Nucleus accumbens (tissue), 56 donors: ENCODE measurements around the gene LCE7A.

Source experiments
- DNase-seq, 56 donors: peaks; one replicate each; lab custom pipeline; 2025; lab: John Stamatoyannopoulos, UW

LCE7A gene, protein sequence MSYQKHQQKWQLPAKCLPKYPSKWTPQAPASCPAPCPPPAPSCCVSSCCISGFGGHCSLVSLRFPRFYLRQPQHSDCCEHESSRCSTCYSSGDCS

DNA sequence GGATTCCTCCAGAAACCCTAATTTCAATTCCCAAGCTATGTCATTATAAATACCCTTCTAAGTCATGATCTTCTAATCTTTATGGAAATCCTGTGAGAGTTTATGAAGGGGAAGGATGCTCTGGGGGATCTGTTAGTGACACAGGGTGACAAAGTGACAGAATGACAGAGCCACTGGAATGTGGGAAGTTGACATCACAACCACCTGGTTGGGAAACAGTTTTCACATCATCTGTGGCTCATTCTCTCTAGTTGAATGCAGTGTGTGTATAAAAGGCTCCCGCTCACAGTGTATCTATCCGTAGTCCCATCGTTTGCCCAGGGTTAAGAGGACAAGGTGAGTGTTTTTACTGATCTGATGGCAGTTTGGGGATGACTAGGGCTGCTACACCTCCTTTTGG, at the start of gene LCE7A:
Gene LCE7A, plus strand, starts transcription at position 301 of the 400 bp plus-strand sequence. CDS start 702 bp downstream, outside the sequence.
- DNase-seq = no peak

DNA sequence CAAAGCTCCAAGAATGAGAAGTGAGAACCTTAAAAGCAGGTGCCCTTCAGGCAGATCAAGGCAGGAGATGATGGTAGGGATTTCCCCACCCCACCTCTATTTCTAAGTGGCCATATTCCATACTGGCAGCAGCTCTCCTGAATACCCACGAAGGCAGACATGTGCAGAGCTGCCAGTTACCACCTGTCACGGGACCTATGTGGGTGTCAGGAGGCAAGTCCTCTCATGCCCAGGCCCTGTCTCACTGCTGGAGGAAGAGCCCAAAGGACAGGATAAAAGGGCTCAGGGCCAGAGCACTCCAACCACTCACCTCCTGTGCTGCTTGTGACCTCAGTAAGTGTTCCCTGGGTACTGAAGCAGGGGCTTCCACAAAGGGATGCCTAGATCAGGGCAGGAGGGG, 48.7 kb upstream of the LCE7A start:
- DNase-seq = no peak

DNA sequence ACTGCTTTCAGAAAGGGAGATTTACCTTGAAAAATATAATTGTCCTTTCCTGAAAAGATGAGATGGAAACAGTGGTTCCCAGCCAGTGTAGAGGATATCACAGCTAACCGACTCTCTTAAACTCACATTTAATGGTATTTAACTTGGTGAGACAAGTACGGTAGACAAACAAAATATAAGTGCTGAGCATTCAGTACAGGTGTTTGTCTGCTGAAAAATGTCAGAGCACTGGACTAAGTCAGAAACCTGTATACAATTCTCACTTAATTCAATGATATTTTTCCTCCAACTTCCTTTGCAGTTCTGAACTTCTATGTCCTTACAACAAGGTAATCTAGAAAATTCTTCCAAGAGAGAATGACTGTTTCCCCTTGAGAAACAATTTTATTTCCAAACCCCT, 48.1 kb upstream of the LCE7A start, which contains the start of gene LCE1B:
Gene LCE1B, plus strand, starts transcription at position 301 of the 400 bp plus-strand sequence. CDS start 476 bp downstream, outside the sequence.
- no peak for DNase-seq

DNA sequence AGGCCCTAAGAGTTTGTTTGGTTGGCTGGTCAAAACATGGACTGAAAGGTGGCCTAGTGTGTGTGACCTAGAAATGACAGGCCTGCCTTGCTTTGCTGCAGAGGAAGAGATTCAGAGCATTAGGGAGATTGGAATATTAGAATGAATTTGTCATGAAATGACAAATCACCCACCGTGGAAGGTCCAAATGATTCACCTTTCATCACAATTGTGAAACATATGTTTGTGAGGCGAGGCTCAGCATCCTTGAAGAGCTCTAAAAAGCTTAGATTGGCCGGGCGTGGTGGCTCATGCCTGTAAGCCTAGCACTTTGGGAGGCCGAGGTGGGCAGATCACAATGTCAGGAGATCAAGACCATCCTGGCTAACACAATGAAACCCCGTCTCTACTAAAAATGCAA, 42.5 kb upstream of the LCE7A start:
- DNase-seq = no peak

DNA sequence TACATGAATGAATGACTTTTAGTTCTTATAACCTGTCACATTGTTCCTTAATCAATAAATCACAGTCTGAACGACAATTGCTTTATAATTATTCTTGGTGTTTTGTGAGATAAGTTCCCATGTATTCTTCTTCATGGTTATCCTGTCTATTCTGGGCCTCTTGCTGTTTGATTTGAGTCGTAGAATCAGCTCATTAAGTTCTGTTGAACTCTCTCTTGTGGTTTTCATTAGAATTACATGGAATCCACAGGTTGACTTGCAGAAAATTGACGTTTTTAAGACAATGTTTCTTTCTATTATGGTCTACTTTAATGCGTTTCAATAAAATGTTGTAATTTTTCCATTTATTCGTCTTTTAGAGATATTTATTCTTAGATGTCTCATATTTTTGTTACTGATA, 36.5 kb upstream of the LCE7A start:
- DNase-seq = no peak

DNA sequence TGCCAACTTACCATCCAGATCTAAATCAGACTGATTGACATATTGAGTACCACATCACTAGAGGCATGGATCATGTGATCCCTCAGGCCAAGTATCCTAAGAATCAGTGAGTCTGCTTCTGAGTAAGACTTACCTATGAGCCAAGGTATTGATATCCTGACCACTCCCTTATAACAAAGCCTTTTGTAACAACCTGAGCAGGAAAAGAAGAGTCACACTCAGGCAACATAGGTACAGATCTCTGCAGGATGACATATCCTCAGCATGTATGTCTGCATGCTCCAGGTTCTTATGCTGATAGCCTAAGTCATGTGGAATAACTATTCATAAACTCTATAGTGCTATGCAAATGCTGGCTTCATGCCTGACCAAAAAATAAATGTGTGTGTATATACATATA, 34.8 kb upstream of the LCE7A start:
- no peak for DNase-seq

DNA sequence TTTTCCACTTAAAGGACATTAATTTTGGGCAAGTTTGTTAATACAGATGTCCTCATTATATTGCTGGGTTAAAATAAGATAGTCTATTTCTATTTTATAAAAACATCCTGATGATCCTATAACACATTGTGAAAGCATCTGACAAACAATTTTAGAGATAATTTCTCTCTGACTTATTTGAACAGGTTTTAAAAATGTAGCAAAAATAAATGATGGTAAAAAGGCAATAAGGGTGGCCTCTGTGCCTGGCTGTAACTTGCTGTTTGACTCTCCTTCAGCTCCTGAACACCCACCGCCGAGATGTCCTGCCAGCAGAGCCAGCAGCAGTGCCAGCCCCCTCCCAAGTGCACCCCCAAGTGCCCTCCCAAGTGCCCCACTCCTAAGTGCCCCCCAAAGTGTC, 32.6 kb upstream of the LCE7A start, which contains the start of gene LCE1A:
Gene LCE1A, plus strand, starts transcription at position 301 of the 400 bp plus-strand sequence. Its CDS starts 0 bp downstream, at position 301.
- DNase-seq = no peak

DNA sequence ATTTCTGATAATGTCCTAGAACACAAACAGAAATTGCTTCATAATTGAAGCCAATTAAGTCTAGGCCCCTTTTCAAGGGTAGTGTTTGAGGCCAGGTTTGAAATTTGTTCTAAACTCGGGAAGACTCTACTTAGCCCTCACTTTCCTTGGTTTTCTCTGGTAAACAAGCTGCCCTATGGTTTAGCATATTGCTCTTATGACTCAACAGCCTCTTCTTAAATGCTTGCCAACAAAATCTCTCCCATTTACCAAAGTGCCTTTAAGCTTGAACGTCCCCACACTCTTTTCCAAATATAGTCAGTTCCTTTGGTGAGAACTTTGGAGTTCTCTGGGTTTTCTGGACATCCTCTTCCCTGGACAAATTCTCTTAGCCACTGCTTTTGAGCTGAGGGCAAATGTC, 22.9 kb upstream of the LCE7A start:
- no peak for DNase-seq

DNA sequence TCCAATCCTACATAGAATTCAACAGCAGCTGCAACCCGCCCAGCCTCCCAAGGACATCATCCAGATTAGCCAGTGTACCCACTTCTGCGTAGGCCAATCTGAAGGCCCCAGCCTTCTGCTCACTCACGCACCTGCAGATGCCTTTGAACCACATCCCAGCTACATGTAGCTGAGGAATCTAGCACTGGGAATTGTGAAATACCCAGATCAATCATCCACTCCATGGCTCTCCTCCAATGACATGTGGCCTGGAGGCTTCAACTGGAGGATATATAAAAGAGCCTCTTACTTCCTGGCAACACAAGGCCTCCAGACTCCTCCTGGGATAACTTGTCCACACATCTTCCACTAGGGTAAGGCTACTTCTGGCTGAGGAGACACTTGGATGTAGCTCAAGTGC, 17.2 kb upstream of the LCE7A start, which contains the start of gene LCE6A:
Gene LCE6A, plus strand, starts transcription at position 301 of the 400 bp plus-strand sequence. CDS start 665 bp downstream, outside the sequence.
- no peak for DNase-seq

DNA sequence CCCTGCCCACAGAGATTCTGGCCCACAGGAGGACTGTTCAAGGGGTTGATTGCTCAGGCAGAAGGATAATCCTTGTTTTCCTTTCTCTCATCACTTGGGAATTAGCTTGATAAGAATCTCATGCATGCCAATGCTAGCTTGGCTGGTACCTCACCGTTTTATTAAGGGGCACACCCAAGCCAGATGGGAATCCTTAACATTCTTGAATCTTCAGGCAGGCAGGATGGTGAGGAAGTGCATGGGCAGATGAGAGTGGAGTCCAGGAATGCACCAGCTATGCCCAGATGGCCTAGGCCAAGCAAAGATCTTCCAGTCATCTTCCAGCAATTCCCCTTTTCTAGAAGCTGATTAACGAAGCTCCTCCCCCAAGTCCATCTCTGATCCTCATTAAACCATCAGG, 4.1 kb upstream of the LCE7A start:
- DNase-seq = no peak

DNA sequence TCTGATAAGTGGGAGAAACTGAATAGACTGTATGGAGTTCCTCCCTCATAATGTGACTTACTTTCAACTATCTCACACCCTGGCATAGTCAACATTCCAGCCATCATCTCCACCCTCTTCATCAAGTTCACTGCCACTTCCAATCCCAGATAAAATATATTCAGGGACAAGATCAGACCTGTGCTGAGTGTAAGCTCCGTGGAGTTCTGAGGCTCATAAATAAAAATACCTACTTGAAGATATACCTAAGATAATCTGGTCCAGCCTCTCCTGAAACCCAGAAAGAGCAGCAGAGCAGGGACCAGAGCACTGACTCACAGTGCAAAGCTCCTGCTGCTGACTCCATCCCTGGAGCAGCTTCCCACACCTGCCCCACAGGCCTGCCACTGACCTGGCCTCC, 1.7 kb upstream of the LCE7A start:
- no peak for DNase-seq

DNA sequence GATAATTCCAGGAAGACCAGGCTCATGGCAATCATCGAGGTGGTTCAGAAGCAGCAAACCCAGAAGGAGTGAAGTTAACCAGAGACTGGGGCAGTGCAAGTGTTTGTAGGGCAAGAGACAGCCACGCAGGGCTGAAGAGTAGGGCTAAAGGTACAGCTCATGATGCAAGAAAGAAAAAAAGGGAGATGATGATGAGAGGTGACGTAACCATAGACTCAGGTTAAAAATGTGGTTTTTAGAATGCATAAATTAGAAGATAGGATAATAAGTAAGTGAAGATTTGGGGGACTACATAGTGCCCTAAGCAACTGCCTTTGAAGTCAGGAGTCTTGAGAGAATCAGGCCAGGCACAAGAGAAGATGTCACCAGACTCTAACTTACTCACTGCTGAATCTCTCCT, 333 bp downstream of the LCE7A start:
- no peak for DNase-seq

DNA sequence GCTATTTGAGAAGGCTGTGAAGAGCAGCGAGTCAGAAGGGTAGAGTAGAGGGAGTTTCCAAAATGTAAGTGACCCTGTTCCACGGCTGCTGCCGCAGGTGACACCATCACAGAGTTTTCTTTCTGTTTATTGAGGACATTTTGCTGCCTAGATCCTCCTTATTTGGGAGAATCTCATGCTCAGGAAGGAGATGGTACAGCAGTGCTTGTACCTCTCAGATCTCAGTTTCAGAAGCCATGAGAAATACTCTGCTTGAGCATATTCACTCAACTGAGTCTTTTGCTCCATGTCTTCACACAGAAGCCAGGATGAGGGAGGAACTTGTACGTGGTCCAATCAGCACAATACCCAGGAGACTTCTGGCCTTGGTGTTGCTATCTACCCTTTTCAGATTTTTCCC, 1.6 kb downstream of the LCE7A start:
- no peak for DNase-seq

DNA sequence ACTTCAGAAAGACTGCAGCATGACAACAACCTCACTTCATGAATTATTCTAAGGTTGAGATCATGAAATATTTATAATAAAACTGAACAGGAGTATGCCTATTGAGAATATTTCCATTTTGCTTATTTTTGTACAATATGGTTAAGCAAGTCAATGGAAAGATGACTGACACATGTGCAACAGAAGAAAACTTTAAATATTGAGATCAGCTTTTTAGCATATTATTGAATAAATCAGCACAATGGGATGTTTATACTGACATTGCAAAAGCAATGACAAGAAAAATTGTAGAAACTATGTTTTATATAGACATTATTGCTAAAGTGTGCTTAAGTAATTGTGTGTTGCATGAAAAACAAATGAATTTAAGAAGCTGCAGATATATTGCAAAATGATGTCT, 4.6 kb downstream of the LCE7A start:
- DNase-seq = no peak

DNA sequence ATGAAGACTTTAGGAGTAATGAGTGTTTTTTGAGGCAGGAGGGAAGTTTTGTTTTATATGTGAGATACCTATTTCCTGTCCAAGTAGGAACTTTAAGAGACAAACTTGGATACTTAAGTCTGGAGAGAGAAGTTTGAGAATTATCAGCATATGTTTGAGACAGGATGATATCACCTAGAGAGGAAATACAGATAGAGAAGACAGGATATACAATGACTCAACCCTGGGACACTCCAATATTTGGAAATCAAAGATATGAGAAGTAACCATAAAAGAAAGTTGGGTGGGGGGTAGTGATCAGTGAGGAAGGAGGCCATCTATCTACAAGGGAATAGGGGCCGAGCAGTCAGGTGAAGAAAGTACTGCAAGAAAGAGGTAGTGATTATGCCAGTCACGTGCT, 6.5 kb downstream of the LCE7A start:
- no peak for DNase-seq

DNA sequence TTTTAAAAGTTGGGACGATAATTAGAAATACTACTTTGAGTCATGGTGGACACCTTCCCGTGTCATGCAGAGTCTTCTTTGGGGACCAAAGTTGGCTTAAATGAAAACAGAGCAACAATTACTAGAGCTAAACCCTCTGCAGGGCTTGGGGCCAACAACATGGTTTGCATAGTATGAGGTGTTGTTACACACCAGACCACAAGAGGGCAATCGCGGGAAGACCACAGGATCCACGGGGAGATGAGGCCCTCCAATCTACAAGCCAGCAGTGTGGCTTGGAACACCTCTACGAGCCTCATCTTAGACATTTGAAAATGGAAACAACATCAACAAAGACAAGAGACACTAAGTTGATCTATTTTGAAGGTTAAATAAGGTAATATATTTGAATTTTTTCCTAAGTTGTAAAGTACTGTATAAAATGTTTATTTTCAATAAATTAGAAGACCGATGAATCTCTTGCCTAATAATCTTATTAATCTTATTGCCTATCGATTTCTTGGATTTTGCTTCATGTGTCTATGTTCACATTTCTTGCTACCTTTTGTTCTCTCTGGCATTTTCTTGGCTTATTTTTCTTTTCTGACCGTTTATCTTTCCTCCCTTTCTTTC, 10.1 kb downstream of the LCE7A start:
- peak in 41 of 56 donors; percentile 0 to 79 (median 24) for DNase-seq

DNA sequence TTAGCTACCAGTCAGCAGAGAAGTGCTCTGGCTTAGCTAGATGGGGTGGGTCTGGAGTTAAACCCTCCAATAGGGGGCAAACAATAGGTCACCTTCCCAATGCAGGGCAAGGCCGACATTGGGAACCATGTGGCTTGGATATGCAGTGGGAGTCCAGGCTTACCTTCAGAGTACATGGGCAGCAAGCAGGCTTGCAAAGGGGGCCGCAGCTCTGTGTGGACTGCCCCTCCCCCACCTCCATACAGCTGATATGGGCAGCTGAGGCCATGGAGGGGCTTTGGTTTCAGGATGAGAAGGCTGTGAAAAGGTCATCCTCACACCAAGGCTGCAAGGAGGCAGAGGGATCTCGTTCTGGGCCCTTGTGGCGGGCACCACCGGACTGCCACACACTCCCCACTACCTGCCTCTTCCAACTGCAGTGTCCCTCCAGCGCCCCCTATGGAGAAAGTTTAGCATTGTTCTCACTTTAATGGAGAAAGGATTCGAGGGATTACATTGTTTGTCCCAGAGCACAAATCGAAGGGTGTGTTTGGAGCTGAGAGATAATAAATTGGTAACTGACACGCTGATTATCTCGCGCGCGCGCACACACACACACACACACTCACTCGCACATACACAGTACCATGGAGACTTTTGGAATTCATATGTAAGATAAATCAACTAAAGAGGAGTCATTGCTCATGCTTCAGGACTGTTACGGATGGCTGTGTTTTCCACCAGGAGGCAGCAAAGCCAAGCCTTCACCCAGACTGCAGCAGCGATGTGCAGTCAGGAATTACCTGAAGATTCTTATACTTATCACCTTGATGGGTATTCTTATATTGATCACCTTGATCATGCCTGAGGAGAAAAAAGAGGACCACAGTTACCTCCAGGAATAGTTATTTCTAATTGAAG, 11.3 kb downstream of the LCE7A start:
- peak in 4 of 56 donors; percentile 1 to 3 (median 1) for DNase-seq

DNA sequence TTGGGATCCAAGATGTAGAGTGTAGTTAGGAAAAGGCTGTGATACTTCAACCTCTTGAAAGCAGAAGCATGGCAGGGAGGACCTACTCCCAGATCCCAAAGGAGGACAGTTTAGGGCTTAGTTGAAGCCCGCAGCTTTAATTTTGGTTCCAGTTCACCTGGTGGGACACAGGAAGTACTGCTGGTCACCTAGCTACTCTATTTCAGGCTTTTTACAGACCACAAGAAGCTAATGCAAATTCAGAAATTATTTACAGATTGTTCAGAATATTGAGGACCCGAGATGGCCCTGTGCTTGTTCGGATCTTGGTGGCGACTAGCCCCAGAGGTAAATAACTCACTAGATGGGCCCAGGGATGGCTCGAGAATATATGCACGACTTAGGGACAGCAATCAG, 11.9 kb downstream of the LCE7A start:
- DNase-seq = no peak

DNA sequence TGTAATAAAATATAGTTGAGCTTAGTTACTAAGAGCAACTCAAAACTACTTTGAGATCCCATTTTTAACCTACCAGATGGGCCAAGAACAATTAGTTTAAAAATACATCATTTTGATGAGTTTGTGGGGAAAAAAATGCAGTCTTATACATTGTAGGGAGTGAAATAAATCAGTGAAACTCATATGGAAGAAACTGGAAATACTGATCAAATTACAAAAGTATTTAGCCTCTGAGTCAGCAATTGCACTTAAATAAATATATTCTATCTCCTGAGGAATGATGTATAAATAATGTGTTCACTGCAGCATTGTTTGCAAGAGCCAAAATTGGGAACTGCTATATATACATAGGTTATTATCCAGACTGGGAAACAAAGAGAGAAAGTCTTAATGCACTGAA, 13.7 kb downstream of the LCE7A start:
- no peak for DNase-seq

DNA sequence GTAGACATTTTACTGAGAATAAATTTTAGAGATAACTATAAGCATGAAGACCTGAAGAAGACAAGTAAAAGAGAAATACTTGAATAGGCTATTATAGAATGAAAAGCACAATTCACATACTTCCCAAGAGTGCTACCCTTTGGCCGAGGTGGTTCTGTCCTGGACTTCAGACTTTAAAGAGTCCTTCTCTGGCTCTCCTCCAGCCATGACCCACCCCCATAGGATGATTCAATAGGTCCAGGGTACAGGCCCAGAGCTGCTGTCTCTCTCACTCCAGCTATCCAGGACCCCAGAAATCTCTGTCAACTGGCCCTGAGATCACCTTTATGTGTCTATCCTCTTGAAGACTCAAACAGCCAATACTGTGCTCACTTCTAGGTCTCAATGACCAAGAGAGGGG, 17.0 kb downstream of the LCE7A start:
- no peak for DNase-seq

DNA sequence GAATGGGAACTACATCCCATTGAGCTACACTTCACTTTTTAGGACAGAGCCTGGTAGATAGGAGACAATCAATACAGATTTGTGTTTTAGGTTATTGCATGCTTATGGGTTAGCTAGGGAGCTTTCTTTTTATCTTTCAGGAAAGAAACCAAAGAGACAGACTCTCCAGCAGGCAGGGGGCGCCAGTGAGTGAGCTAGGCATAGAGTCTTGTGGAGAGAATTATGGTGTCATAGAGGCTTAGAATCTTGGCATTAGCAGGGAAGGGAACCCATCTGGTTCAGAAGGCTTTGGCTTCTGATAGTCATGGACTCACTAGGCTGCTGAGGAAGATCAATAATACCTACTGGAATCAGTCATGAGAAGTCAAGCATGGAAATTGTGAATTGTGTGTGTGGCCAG, 18.2 kb downstream of the LCE7A start, which contains the start of gene SMCP:
Gene SMCP, plus strand, starts transcription at position 281 of the 400 bp plus-strand sequence. CDS start 6,101 bp downstream, outside the sequence.
- DNase-seq = no peak
